ENCODE measurements around the gene CDC123.
"Not testable (repeated sequence)": the region's sequence is repeated elsewhere in the genome, so short reads cannot be mapped to it uniquely, and the experiment has no call there.

CDC123 gene

GRCh38 chr10:12269056-12269455 is 73.1 kb downstream of the CDC123 start:
- H3K27me3 ChIP-seq, result no peaks in the 10 kb centered on the region
- H3K9ac ChIP-seq, result no peak overlapping the region
- no peak overlapping the region for H3K4me3 ChIP-seq
- H3K4me2 ChIP-seq, result peak overlapping the region; percentile 26; the same call in 1 of the 2 replicates
- H4K20me1 ChIP-seq, result no peaks in the 10 kb centered on the region
- TF ChIP-seq Cebpa-rat (IDR thresholded peaks at IDR 0.05), result no peak
- no peaks in the 10 kb centered on the region for H3K36me3 ChIP-seq
- H3K9me3 ChIP-seq, result no peaks in the 10 kb centered on the region
- H3K4me1 ChIP-seq, result peaks cover 39% of the 10 kb centered on the region
- H3K27ac ChIP-seq, result no peak overlapping the region

GRCh38 chr10:12271210-12271540 is 75.2 kb downstream of the CDC123 start:
- Histone ChIP-seq H3K4me2 (peak overlapping the region; percentile 15; the same call in 1 of the 2 replicates), H3K4me3 (no peak overlapping the region), H3K27me3 (no peaks in the 10 kb centered on the region), H3K36me3 (no peaks in the 10 kb centered on the region), H3K27ac (no peak overlapping the region), H4K20me1 (no peaks in the 10 kb centered on the region), H3K4me1 (peaks cover 22% of the 10 kb centered on the region), H3K9me3 (no peaks in the 10 kb centered on the region), H3K9ac (no peak overlapping the region)
- TF ChIP-seq Cebpa-rat (IDR thresholded peaks at IDR 0.05), result no peak

DNA sequence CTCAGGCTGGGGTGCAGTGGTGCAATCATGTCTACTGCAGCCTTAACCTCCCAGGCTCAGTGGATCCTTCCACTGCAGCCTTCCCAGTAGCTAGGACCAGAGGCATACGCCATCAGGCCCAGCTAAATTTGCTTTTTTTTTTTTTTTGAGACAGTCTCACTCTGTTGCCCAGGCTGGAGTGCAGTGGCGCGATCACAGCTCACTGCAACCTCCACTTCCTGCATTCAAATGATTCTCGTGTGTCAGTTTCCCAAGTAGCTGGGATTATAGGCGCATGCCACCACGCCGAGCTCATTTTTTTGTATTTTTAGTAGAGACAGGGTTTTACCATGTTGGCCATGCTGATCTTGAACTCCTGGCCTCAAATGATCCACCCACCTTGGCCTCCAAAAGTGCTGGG is 81.9 kb downstream of the CDC123 start:
- H3K4me2 ChIP-seq, H3K4me1 ChIP-seq, H3K27ac ChIP-seq, H3K9me3 ChIP-seq, H4K20me1 ChIP-seq, H3K27me3 ChIP-seq, H3K36me3 ChIP-seq, H3K9ac ChIP-seq, H3K4me3 ChIP-seq: not testable (repeated sequence)

GRCh38 chr10:12279281-12279680 is 83.3 kb downstream of the CDC123 start:
- H4K20me1 ChIP-seq, result no peaks in the 10 kb centered on the region
- no peak overlapping the region for H3K4me3 ChIP-seq
- no peak overlapping the region for H3K9ac ChIP-seq
- H3K4me2 ChIP-seq, result no peak overlapping the region
- no peaks in the 10 kb centered on the region; the same call in 1 of the 2 replicates for H3K9me3 ChIP-seq
- TF ChIP-seq Cebpa-rat (IDR thresholded peaks at IDR 0.05), result no peak
- no peak overlapping the region for H3K27ac ChIP-seq
- peaks cover 8% of the 10 kb centered on the region; the same call in 1 of the 2 replicates for H3K4me1 ChIP-seq
- H3K36me3 ChIP-seq, result no peaks in the 10 kb centered on the region
- no peaks in the 10 kb centered on the region for H3K27me3 ChIP-seq

DNA sequence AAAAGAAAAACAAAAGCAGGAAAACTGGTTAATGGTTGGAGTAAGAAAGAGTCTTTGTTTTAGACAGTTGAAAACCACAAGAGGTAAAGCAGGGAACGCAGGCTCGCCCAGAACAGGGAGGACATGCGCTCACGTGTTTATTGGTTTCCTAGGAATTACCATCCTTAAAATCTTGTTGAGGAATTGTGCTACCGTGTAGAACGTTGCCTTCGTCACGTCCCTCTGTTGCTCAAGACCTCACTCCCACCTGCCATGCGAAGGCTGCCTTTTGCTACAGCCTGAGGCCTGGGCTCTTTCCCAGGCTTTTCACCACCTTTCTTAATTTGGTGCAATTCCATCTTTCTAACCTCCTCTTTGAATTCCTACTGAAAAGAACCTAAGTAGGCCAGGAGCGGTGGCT is 91.8 kb downstream of the CDC123 start:
- TF ChIP-seq Cebpa-rat (IDR thresholded peaks at IDR 0.05), result no peak
- Histone ChIP-seq H3K4me3 (no peak overlapping the region), H3K27ac (no peak overlapping the region), H4K20me1 (no peaks in the 10 kb centered on the region), H3K4me1 (no peaks in the 10 kb centered on the region), H3K9ac (no peak overlapping the region), H3K4me2 (no peak overlapping the region), H3K9me3 (no peaks in the 10 kb centered on the region), H3K27me3 (no peaks in the 10 kb centered on the region), H3K36me3 (no peaks in the 10 kb centered on the region)

- H3K4me2 ChIP-seq, H3K4me3 ChIP-seq, H4K20me1 ChIP-seq, H3K27me3 ChIP-seq, H3K36me3 ChIP-seq, H3K9me3 ChIP-seq, H3K9ac ChIP-seq, H3K27ac ChIP-seq, H3K4me1 ChIP-seq: not testable (repeated sequence)
Observed at GRCh38 chr10:12297784-12298183, 101.8 kb downstream of the CDC123 start.

GRCh38 chr10:12299222-12299965 is 103.4 kb downstream of the CDC123 start:
- Histone ChIP-seq H3K9me3 (no peaks in the 10 kb centered on the region), H3K9ac (no peak overlapping the region), H4K20me1 (no peaks in the 10 kb centered on the region), H3K4me3 (no peak overlapping the region), H3K27ac (no peak overlapping the region), H3K27me3 (no peaks in the 10 kb centered on the region), H3K4me1 (no peaks in the 10 kb centered on the region), H3K4me2 (no peak overlapping the region), H3K36me3 (no peaks in the 10 kb centered on the region)
- TF ChIP-seq Cebpa-rat (IDR thresholded peaks at IDR 0.05), result no peak

Data from BLaER1 (cell line).